ENCODE measurements around the gene MYO18B.

DNA sequence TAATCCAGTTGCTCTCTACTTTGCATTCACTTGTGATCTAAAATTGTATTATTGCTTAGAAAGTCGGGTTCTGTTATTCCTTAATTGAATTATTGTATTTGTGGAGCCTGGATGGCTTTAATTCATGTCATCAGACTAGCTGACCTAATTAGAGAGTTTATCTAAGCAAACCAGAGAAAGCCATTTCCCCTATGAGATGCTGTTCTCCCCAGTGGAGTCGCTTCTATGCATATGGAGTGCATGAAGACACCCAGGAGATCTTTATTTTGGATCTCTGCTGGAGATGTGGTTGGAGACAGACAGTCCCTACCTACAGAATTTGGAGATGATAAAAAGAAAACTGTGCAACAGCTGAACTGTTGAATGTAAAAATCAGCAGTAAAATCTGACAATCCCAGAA, 45.2 kb upstream of the MYO18B start:
- TF ChIP-seq, protein P1, sequence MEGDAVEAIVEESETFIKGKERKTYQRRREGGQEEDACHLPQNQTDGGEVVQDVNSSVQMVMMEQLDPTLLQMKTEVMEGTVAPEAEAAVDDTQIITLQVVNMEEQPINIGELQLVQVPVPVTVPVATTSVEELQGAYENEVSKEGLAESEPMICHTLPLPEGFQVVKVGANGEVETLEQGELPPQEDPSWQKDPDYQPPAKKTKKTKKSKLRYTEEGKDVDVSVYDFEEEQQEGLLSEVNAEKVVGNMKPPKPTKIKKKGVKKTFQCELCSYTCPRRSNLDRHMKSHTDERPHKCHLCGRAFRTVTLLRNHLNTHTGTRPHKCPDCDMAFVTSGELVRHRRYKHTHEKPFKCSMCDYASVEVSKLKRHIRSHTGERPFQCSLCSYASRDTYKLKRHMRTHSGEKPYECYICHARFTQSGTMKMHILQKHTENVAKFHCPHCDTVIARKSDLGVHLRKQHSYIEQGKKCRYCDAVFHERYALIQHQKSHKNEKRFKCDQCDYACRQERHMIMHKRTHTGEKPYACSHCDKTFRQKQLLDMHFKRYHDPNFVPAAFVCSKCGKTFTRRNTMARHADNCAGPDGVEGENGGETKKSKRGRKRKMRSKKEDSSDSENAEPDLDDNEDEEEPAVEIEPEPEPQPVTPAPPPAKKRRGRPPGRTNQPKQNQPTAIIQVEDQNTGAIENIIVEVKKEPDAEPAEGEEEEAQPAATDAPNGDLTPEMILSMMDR (IDR thresholded peaks at IDR 0.05; ENCODE audit: insufficient read depth, low read length): no peak
- TF ChIP-seq POLR2AphosphoS5 (IDR thresholded peaks at IDR 0.05; ENCODE audit: low read depth) (no peak), GABPA (IDR thresholded peaks at IDR 0.05; ENCODE audit: low read depth) (no peak), SPI1 (IDR thresholded peaks at IDR 0.05; ENCODE audit: borderline replicate concordance, low read depth) (no peak)
- TF ChIP-seq, protein P2, sequence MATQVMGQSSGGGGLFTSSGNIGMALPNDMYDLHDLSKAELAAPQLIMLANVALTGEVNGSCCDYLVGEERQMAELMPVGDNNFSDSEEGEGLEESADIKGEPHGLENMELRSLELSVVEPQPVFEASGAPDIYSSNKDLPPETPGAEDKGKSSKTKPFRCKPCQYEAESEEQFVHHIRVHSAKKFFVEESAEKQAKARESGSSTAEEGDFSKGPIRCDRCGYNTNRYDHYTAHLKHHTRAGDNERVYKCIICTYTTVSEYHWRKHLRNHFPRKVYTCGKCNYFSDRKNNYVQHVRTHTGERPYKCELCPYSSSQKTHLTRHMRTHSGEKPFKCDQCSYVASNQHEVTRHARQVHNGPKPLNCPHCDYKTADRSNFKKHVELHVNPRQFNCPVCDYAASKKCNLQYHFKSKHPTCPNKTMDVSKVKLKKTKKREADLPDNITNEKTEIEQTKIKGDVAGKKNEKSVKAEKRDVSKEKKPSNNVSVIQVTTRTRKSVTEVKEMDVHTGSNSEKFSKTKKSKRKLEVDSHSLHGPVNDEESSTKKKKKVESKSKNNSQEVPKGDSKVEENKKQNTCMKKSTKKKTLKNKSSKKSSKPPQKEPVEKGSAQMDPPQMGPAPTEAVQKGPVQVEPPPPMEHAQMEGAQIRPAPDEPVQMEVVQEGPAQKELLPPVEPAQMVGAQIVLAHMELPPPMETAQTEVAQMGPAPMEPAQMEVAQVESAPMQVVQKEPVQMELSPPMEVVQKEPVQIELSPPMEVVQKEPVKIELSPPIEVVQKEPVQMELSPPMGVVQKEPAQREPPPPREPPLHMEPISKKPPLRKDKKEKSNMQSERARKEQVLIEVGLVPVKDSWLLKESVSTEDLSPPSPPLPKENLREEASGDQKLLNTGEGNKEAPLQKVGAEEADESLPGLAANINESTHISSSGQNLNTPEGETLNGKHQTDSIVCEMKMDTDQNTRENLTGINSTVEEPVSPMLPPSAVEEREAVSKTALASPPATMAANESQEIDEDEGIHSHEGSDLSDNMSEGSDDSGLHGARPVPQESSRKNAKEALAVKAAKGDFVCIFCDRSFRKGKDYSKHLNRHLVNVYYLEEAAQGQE (IDR thresholded peaks at IDR 0.05; ENCODE audit: insufficient replicate concordance, low read depth): no peak
